GM19452 (cell line): ENCODE data around the gene WWOX.

Experiments used
- ATAC-seq: cut with Tn5 transposase; IDR thresholded peaks from one replicate; pipeline ENCODE4 v1.9.1; 2021; ENCODE audit not compliant: unreplicated experiment

WWOX gene

GRCh38 chr16:78455861-78456260, 356.4 kb downstream of the WWOX start:
- ATAC-seq = no peak

- ATAC-seq = no peak
Observed at GRCh38 chr16:78458588-78458987, 359.1 kb downstream of the WWOX start.

GRCh38 chr16:78460428-78460827, 361.0 kb downstream of the WWOX start:
- ATAC-seq = no peak

GRCh38 chr16:78461087-78461486, 361.6 kb downstream of the WWOX start:
- no peak for ATAC-seq

- ATAC-seq = no peak
Observed at GRCh38 chr16:78461496-78462287, 362.2 kb downstream of the WWOX start.

- ATAC-seq = no peak
Observed at GRCh38 chr16:78462288-78463208, 363.1 kb downstream of the WWOX start.

GRCh38 chr16:78463591-78463990, 364.1 kb downstream of the WWOX start:
- ATAC-seq = no peak

GRCh38 chr16:78464833-78465232, 365.4 kb downstream of the WWOX start:
- no peak for ATAC-seq

GRCh38 chr16:78465730-78466129, 366.3 kb downstream of the WWOX start:
- no peak for ATAC-seq

GRCh38 chr16:78469787-78470186, 370.3 kb downstream of the WWOX start:
- ATAC-seq = no peak

GRCh38 chr16:78473031-78473699, 373.7 kb downstream of the WWOX start:
- no peak for ATAC-seq

GRCh38 chr16:78474762-78475161, 375.3 kb downstream of the WWOX start:
- ATAC-seq = peak; percentile 82

- no peak for ATAC-seq
Observed at GRCh38 chr16:78476615-78477014, 377.2 kb downstream of the WWOX start.

- ATAC-seq = no peak
Observed at GRCh38 chr16:78478267-78478861, 378.9 kb downstream of the WWOX start.

- no peak for ATAC-seq
Observed at GRCh38 chr16:78479723-78480122, 380.3 kb downstream of the WWOX start.

- no peak for ATAC-seq
Observed at GRCh38 chr16:78480588-78480987, 381.1 kb downstream of the WWOX start.

GRCh38 chr16:78483124-78483992, 383.9 kb downstream of the WWOX start:
- no peak for ATAC-seq

GRCh38 chr16:78484509-78485058, 385.1 kb downstream of the WWOX start:
- no peak for ATAC-seq

- ATAC-seq = no peak
Observed at GRCh38 chr16:78485188-78485916, 385.9 kb downstream of the WWOX start.
